Measurements from ENCODE around the gene GPR37L1.

- TF ChIP-seq CTCF (IDR thresholded peaks at IDR 0.05): no peak
- no peak for TF ChIP-seq EP300 (IDR thresholded peaks at IDR 0.05)
- TF ChIP-seq POLR2A (IDR thresholded peaks at IDR 0.05): no peak
Measured at GRCh38 chr1:202085682-202086373, 36.9 kb upstream of the GPR37L1 start.
